Panc1 (cell line): ENCODE results near the gene SSR4.

ENCODE experiments used
- POLR2AphosphoS5 ChIP-seq: IDR thresholded peaks from 2 replicates; pipeline ENCODE4 v1.6.1; 2012; ENCODE audit warnings: mild to moderate bottlenecking, low read depth, low read length, moderate library complexity
- TCF7L2 ChIP-seq: IDR thresholded peaks from 2 replicates; pipeline ENCODE4 v1.6.1; 2011; ENCODE audit warnings: mild to moderate bottlenecking, low read depth, low read length, inconsistent platforms
- TF ChIP-seq, protein P1 (sequence below): fragments of 450-650 bp; IDR thresholded peaks from 2 replicates; pipeline ENCODE4 v1.5.1; 2017; ENCODE audit warnings: mild to moderate bottlenecking

- TF ChIP-seq, protein P1, sequence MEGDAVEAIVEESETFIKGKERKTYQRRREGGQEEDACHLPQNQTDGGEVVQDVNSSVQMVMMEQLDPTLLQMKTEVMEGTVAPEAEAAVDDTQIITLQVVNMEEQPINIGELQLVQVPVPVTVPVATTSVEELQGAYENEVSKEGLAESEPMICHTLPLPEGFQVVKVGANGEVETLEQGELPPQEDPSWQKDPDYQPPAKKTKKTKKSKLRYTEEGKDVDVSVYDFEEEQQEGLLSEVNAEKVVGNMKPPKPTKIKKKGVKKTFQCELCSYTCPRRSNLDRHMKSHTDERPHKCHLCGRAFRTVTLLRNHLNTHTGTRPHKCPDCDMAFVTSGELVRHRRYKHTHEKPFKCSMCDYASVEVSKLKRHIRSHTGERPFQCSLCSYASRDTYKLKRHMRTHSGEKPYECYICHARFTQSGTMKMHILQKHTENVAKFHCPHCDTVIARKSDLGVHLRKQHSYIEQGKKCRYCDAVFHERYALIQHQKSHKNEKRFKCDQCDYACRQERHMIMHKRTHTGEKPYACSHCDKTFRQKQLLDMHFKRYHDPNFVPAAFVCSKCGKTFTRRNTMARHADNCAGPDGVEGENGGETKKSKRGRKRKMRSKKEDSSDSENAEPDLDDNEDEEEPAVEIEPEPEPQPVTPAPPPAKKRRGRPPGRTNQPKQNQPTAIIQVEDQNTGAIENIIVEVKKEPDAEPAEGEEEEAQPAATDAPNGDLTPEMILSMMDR: no peak
- TF ChIP-seq POLR2AphosphoS5: no peak
- no peak for TF ChIP-seq TCF7L2
Observed at GRCh38 chrX:153791104-153791852, 3.2 kb upstream of the SSR4 start.
